Measurements from ENCODE around the gene PRKAG2. TPM values are rescaled to one million over a fixed set of nuclear protein-coding genes. Genes with fewer than 3 reads are reported as not detected.
"Not testable (repeated sequence)": the region's sequence is repeated elsewhere in the genome, so short reads cannot be mapped to it uniquely, and the experiment has no call there.

The PRKAG2 gene
- polyA plus RNA-seq, 4 donors, result 6.1 to 38.1 (median 33.6) TPM

- DNase-seq (ENCODE audit: low read depth in 4 of 4, low spot score in 3 of 4), result no peak
Observed at GRCh38 chr7:151586531-151587260, 290.2 kb downstream of the PRKAG2 start.

- DNase-seq (ENCODE audit: low read depth in 4 of 4, low spot score in 3 of 4), result no peak
Observed at GRCh38 chr7:151585744-151586393, 291.0 kb downstream of the PRKAG2 start.

GRCh38 chr7:151581741-151582140 is 295.2 kb downstream of the PRKAG2 start:
- DNase-seq (ENCODE audit: low read depth in 4 of 4, low spot score in 3 of 4), result no peak

- DNase-seq (ENCODE audit: low read depth in 4 of 4, low spot score in 3 of 4), result no peak
Observed at GRCh38 chr7:151579644-151580043, 297.3 kb downstream of the PRKAG2 start.

GRCh38 chr7:151575410-151575809 is 301.5 kb downstream of the PRKAG2 start:
- DNase-seq (ENCODE audit: low read depth in 4 of 4, low spot score in 3 of 4), result no peak

- not testable (repeated sequence) for DNase-seq (ENCODE audit: low read depth in 4 of 4, low spot score in 3 of 4)
Observed at GRCh38 chr7:151573046-151573445, 303.9 kb downstream of the PRKAG2 start.

DNA sequence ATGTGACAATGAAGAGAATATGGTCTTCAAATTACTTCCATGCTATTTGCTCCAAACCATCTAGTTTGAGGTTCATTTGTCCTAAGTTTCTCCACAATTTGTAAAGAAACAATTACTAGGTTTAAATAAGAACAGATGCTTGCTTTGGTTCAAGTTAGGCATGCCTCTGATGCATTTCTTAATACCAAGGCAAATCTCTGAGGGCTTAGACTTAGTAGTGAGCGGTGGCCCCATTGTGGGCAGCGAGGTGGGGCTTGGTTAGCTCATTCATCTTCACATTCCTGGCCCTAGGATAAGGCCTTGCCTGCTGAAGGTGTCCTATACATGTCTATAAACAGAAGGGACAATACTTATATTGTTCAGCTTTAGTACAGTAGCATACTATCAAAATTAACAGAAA is 304.8 kb downstream of the PRKAG2 start:
- DNase-seq (ENCODE audit: low read depth in 4 of 4, low spot score in 3 of 4), result no peak

- no peak for DNase-seq (ENCODE audit: low read depth in 4 of 4, low spot score in 3 of 4)
Observed at GRCh38 chr7:151571471-151571870, 305.4 kb downstream of the PRKAG2 start.

GRCh38 chr7:151570366-151570915 is 306.5 kb downstream of the PRKAG2 start:
- no peak for DNase-seq (ENCODE audit: low read depth in 4 of 4, low spot score in 3 of 4)

DNA sequence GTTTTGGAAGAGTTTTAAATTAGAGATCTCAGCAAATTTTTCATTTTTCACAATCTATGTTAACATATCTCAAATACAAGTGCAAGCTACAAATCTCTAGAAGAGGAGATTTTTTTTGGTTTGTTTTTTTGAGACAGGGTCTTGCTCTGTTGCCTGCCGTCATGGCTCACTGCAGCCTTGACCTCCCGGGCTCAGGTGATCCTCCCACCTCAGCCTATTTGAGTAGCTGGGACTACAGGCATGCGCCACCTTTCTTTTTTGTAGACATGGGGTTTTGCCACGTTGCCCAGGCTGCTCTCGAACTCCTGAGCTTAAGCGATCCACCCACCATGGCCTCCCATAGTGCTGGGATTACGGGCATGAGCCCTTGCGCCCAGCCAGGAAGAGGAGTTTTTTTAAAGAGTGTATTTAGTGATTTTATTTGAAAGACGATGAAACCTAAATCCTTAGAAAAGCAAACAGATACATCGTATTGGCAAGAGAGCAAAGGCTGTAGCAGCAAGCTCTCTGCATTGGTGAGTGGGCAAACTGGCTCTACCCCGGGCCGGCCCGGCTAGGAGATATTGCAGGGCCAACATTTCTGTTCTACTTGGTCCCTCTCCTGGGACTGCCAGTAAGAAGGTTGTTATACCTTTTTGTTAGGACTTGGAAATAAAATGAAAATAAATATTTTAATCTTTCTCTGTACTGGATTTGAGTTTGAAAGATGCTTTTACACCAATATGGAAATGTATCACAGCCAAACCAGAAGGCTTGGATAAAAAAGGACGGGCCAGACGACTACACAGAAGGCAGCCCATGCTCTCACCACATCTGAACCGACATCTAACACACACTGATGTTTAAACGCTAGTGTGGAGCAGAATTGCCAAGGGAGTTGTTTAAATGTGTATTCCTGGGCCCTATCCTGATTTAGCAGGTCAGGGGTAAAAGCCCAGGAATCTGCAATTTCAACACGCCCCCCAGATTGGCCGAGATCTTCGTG is 307.7 kb downstream of the PRKAG2 start:
- no peak for DNase-seq (ENCODE audit: low read depth in 4 of 4, low spot score in 3 of 4)

- DNase-seq (ENCODE audit: low read depth in 4 of 4, low spot score in 3 of 4), result no peak
Observed at GRCh38 chr7:151566897-151567320, 310.0 kb downstream of the PRKAG2 start.

DNA sequence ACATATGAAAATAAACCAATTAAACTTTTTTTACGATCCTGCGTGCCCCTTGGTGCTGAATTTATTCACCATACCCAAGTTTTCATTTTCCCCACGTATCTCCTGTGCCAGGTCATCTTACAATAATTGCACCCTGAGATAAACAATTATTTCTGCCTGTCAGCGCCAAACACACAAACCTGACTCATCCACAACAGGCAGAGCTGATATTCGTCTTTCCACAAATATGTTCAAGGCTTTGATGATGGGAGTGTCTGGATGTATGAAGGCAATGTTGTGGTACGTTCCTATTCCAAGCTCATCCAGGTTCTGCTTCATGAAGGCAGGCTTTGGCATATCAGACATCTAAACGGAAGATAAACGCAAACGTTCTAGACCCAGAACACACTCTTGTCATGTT is 311.4 kb downstream of the PRKAG2 start:
- DNase-seq (ENCODE audit: low read depth in 4 of 4, low spot score in 3 of 4), result no peak

GRCh38 chr7:151560243-151560642 is 316.7 kb downstream of the PRKAG2 start:
- no peak for DNase-seq (ENCODE audit: low read depth in 4 of 4, low spot score in 3 of 4)

- no peak for DNase-seq (ENCODE audit: low read depth in 4 of 4, low spot score in 3 of 4)
Observed at GRCh38 chr7:151559557-151560183, 317.2 kb downstream of the PRKAG2 start.

DNA sequence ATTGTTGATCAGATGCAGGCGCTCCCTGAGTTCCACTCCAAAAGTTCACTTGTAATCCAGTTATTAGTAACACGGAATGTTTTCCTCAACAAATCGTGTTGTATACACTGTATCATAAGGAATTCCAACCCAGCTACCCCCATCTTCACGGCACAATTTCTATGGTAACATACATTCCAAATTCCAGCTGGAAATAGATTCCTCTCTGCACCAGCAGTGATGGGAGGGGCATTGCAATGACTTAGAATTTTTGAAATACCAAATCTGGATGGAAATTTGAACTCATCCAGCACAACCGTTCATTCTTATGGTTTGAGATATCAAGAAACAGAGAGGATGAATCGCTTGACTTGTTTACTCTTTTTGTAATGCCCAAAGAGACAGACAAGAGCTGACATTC is 318.3 kb downstream of the PRKAG2 start:
- no peak for DNase-seq (ENCODE audit: low read depth in 4 of 4, low spot score in 3 of 4)

GRCh38 chr7:151556592-151556991 is 320.3 kb downstream of the PRKAG2 start:
- DNase-seq (ENCODE audit: low read depth in 4 of 4, low spot score in 3 of 4), result no peak

DNA sequence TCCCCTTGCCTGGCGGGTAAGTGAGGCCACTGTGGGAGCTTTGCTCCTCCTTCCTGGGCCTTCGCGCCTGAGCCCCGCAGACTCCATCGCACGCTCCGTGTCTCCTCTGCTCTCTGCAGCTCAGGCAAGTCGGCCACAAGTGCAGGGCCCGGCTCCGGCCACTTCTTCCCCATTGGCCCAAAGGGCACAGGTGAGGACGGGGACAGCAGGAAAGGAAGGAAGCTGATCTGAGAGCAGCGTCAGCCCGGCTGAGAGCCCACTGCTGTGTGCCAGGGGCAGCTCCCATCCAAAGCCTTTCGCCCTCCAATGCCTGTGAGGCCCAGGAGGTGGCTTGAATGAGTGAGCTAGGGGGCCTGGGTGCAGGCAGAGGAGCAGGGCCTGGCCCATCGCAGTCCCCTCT is 323.6 kb downstream of the PRKAG2 start:
- DNase-seq (ENCODE audit: low read depth in 4 of 4, low spot score in 3 of 4), result no peak

GRCh38 chr7:151552352-151553028 is 324.4 kb downstream of the PRKAG2 start:
- DNase-seq (ENCODE audit: low read depth in 4 of 4, low spot score in 3 of 4), result no peak

DNA sequence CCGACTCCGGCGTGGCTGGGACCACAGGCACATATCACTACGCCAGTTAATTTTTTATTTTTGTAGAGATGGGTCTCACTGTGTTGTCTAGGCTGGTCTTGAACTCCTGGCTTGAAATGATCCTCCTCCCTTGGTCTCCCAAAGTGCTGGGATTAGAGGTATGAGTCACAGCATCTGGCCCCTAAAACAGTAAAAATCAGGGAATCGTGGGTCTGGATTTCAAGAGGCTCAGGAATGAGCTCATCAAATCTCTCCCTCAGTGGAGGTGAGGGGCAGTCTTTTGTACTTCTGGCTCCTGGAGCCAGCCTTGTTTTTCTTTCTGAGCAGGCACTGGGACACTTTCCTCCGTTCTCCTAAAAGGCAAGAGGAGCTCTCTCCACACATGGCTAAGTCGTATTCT is 325.1 kb downstream of the PRKAG2 start:
- DNase-seq (ENCODE audit: low read depth in 4 of 4, low spot score in 3 of 4), result no peak

Measured in left renal pelvis (tissue), 4 donors.